BJ (cell line): ENCODE data around the gene CD36. TPM values are rescaled to one million over a fixed set of nuclear protein-coding genes. Genes with fewer than 3 reads are reported as not detected.

Experiments
- CTCF ChIA-PET: fragments of 350-600 bp; formaldehyde crosslinking; extraction: SDS; loops from one replicate; lab custom pipeline; 2021; ENCODE audit warnings: antibody characterized with exemption, inconsistent platforms; lab: Yijun Ruan, JAX
- POLR2A ChIA-PET: fragments of 300-600 bp; sonication (Branson Sonifier 250); formaldehyde crosslinking; extraction: SDS; loops from one replicate; lab custom pipeline; 2021; ENCODE audit warnings: antibody characterized with exemption; lab: Charles Lee
- DNase-seq: peaks from one replicate; pipeline ENCODE4 v3.0.0-alpha.2; 2011; ENCODE audit warnings: low read depth
- H3K27me3 ChIP-seq: 2 replicates; pipeline ENCODE4 v1.6.0; 2011; ENCODE audit warnings: low read length; ENCODE audit not compliant: control insufficient read depth, insufficient read depth
- H3K36me3 ChIP-seq: 2 replicates; pipeline ENCODE4 v1.5.1; 2011; ENCODE audit warnings: low read length; ENCODE audit not compliant: control insufficient read depth, insufficient read depth
- H3K4me3 ChIP-seq: 2 replicates; pipeline ENCODE4 v1.5.1; 2011; ENCODE audit warnings: low read depth, mild to moderate bottlenecking, control low read depth, low read length
- polyA plus RNA-seq: library from polyadenylated mRNA; depleted of rRNA; stranded (reverse); fragments of >200 nt; gene quantifications from 2 replicates; pipeline ENCODE4 v1.2.3, GENCODE V29; 2011
- TF ChIP-seq, protein P1 (sequence below): IDR thresholded peaks from 2 replicates; pipeline ENCODE4 v1.5.1; 2011; ENCODE audit warnings: low read depth, mild to moderate bottlenecking, control low read depth, inconsistent platforms, low read length, moderate library complexity; ENCODE audit not compliant: insufficient read depth

CD36 gene
- polyA plus RNA-seq, 1 experiment = 0.34 TPM

- H3K27me3 ChIP-seq = no peaks in the 10 kb centered on the region
- CTCF ChIA-PET = interaction anchor here (1.6 kb wide), 1 partner anchor 10 kb away, joined by 5 read pairs; no protein-coding TSS in a partner anchor
- H3K36me3 ChIP-seq = no peaks in the 10 kb centered on the region
- POLR2A ChIA-PET = interaction anchor here (1.0 kb wide), 1 partner anchor 9 kb away, joined by 4 read pairs; no protein-coding TSS in a partner anchor
- no peak for DNase-seq
- TF ChIP-seq, protein P1, sequence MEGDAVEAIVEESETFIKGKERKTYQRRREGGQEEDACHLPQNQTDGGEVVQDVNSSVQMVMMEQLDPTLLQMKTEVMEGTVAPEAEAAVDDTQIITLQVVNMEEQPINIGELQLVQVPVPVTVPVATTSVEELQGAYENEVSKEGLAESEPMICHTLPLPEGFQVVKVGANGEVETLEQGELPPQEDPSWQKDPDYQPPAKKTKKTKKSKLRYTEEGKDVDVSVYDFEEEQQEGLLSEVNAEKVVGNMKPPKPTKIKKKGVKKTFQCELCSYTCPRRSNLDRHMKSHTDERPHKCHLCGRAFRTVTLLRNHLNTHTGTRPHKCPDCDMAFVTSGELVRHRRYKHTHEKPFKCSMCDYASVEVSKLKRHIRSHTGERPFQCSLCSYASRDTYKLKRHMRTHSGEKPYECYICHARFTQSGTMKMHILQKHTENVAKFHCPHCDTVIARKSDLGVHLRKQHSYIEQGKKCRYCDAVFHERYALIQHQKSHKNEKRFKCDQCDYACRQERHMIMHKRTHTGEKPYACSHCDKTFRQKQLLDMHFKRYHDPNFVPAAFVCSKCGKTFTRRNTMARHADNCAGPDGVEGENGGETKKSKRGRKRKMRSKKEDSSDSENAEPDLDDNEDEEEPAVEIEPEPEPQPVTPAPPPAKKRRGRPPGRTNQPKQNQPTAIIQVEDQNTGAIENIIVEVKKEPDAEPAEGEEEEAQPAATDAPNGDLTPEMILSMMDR = no peak
- no peak overlapping the region for H3K4me3 ChIP-seq
These were observed 41.4 kb upstream of the CD36 start for GRCh38 chr7:80596933-80597517.

DNA sequence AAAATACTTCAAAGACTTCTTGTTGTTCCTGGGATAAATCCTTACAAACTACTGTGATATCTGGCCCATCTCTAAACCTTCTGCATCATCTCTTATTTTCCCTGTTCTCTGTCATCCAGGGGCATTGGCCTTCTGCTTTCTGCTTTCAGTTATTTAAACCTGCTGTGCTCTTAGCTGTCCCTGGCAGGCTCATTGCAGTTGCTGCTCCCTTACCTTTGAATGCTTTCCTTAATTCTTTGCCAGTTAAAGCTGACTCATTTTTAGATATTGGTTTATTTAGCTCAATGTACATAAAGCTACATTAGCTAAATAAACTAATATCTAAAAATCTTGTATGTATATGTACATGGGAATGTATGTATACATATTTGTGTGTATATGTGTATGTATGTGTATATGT lies 40.6 kb upstream of the CD36 start:
- TF ChIP-seq, protein P1 = no peak
- DNase-seq = no peak
- no peak overlapping the region for H3K4me3 ChIP-seq
- no peaks in the 10 kb centered on the region for H3K36me3 ChIP-seq
- H3K27me3 ChIP-seq = no peaks in the 10 kb centered on the region
- CTCF ChIA-PET = interaction anchor here (1.6 kb wide), 1 partner anchor 9 kb away, joined by 5 read pairs; no protein-coding TSS in a partner anchor
- POLR2A ChIA-PET = interaction anchor here (0.5 to 1.0 kb wide), 2 partner anchors 8 to 26 kb away, joined by 3 to 4 read pairs; no protein-coding TSS in a partner anchor

GRCh38 chr7:80600046-80600445 lies 38.4 kb upstream of the CD36 start:
- POLR2A ChIA-PET = no interaction called here
- CTCF ChIA-PET = no interaction called here

DNA sequence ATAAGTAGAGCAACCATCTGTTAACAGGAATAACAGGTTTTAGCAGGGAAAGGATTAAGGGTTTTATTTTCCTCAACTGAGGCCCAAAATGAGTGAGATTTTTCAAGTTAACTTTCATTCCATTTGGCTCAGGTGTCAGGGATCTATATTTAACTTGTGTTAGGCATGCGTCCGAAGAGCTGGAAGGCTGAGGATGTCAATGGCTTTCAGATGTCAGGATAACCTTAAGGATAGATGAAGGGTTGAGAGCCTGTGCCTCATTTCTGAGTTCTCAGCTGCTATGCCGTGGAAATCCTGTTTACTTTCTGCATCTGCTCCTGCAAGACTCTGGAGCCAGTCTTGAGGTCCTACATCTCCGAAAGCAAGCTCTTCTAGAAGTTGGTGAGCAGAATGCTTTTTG lies 36.4 kb upstream of the CD36 start:
- H3K27me3 ChIP-seq = no peaks in the 10 kb centered on the region
- CTCF ChIA-PET = no interaction called here
- POLR2A ChIA-PET = no interaction called here
- DNase-seq = no peak
- TF ChIP-seq, protein P1 = no peak
- no peak overlapping the region for H3K4me3 ChIP-seq
- H3K36me3 ChIP-seq = no peaks in the 10 kb centered on the region

More at GRCh38 chr7:80600046-80600445, 38.4 kb upstream of the CD36 start:
- TF ChIP-seq, protein P1 = no peak
- no peak for DNase-seq
- no peak overlapping the region for H3K4me3 ChIP-seq
- no peaks in the 10 kb centered on the region for H3K27me3 ChIP-seq
- H3K36me3 ChIP-seq = no peaks in the 10 kb centered on the region

- CTCF ChIA-PET = no interaction called here
- POLR2A ChIA-PET = interaction anchor here (0.7 kb wide), 1 partner anchor 170 kb away, joined by 11 read pairs; no protein-coding TSS in a partner anchor
- no peak overlapping the region for H3K4me3 ChIP-seq
- TF ChIP-seq, protein P1 = no peak
- no peak for DNase-seq
- no peaks in the 10 kb centered on the region for H3K36me3 ChIP-seq
- no peaks in the 10 kb centered on the region for H3K27me3 ChIP-seq
These were observed 34.5 kb upstream of the CD36 start for GRCh38 chr7:80603940-80604339.
